ENCODE measurements around the gene ADCYAP1R1.

The ADCYAP1R1 gene

DNA sequence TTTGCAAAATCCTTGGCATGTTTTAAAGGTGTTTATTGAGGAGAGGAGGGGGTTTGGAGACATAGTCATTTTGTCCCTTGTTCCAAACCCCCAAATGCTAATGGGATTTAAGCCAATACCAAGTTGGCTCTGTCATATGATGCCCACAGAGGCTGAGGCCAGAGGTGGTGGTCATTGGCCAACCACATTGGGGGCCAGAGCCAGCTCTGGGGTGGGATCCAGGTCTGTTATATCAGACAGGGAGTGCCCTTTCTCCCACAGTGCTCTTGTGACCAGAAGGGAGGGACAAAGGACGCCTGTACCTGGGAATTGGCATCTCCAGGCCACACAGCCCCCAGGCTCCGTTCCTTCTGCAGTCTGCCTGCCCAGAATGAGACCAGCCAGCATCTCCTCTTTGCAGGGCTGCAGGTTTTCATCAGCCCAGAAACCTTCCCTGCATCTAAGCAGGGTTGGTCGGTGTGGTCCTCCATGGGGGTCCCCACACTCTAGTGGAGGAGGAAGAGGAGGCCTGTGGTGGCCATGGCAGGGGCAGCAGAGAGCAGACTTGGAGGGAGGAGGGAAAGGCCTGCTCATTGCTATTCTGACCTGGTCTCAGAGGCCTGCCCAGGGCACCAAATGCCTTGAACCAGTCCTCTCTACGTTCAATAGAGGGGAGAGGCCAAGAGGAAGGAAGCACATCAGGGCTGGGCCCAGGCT, 17.9 kb downstream of the ADCYAP1R1 start:
- DNase-seq: no peak

DNA sequence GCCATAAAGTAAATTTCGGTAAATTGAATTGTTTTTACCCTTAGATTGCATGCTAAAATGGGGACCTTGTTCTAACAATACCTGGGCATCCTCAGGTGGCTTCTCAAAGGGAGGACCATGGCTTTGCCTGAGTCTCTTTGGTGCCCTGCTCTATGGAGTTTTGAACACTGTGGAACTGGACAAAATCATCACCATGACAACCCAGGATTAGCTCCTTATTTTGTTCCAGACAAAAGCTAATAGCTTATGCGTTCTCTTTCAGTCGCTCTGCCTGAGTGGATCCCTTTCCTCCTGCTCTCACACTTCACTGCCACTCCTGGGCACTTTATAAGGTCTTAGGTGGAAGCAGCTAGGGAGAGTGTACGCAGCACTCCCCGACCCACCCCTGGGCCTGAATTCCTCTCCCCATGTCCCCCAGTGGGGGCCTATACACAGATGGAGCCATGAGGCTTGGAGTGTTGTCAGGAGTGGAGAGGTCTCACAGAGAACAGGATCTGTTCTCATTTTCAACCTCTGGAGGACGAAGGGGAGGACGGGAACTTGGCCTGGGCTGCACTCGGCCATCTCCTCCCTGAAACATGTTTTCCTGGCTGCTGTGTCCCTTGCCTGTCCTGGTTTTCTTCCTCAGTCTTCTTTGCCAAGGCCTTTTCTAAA, 19.0 kb downstream of the ADCYAP1R1 start:
- DNase-seq: no peak

DNA sequence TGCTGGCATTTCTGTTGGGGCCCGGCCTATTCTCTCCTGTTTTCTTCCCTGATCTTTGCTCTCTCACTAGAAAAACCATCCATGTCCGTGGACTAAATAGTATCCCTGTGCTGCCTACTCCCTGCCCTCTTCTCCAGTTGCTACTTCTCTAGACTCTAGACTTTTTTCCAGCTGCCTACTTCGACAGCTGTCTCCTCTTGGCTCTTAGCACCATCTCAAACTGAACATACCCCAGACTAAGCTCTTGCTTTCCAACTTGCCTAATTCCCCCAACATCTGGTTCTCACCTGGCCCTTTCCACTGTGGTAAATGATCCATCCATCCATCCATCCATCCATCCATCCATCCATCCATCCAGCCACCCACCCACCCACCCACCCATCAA, 19.5 kb downstream of the ADCYAP1R1 start:
- no peak for DNase-seq

DNA sequence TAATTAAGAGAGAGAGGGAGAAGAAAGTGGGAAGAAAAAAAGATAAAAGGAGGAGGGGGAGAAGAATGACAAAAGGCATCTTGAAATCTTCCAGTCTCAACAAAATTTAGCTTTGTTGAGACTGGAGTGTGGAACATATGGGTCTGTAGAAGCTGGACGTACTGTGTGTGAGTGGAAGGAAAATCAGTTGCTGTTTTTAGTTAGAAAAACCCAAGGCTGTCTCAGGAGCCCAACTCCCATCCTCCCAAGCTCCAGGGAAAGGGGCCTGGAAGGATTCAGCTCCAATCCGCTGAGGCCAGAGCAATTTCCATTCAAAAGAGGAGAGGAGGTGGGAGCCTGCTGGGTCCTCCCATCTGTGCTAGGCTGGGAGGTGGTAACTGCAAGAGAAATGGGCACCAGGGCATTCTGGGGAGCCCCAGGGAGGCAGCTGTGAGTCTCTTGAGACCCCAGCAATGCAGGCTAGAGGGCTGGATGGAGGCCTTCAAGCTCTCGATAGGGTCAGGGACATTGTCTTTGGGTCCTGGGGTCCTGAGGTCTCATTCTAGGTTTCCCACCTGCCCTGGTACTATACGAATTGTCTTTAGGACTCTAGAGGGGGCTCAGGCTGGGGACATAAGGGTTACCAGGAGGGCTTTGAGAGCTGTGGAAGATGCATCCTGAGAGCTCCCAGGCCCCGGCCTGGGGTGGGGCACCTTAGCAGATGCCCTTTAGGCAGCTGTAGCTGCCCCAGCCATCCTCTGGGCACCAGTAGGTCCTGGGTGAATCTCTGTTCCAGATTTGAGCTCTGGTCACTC, 21.4 kb downstream of the ADCYAP1R1 start:
- DNase-seq: no peak

DNA sequence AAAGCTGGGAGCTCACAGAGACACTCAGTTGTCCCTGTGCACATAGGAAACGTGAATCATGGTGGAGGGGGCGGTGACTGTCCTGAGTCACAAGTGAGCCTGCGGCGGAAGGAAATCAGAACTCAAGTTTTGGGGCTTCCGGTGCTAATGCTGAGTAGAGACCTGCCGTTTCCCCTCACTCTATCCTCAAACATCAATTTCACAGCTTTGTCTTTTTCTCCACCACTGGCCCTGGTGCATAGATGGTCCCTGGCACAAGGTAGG, 21.9 kb downstream of the ADCYAP1R1 start:
- DNase-seq: no peak

DNA sequence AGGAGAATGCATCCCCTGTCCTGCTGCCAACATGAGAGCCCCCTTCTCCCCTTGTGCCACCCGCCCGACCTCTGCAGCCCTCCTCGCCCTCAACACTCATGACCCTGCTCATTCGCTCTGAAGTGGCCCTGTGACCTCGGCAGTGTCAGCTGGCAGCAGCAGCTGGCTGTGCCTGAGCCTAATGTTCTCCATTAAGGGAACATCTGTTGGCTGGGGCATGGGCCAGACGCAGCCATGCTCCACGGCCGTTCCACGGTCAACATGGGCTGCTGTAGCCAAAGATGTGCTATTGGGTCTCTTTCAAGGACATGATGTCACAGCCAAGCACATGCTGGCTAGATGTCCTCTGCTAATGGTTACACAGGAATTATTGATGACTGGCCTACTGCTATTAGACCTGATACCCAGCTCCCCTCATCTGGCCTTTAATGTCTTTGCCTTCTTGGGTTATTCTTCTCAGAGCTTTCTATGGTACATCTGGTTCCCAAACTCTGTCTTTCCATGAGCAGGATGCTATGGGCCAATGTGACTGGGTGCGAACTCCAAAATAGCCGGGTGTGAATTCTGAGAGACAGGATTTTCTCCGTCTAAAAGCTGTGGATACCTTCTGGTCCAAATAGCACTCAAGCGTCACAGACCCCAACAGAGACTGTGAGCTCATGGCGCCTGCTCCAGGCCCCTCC, 22.4 kb downstream of the ADCYAP1R1 start:
- DNase-seq: no peak

DNA sequence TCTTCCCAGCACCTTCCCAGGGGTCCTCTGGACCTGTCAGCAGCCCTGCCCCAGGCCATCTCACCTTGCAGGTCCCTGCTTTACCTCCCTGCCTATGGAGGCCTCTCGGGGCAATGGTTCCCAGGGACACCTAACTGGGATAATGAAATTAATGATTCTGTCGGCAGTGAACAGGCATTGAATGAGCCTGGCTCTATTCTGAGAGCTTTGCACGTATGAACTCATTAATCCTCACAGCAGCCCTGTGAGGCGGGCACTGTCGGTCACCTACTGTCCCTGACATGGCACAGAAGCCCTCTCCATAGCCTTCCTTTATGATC, 22.9 kb downstream of the ADCYAP1R1 start:
- no peak for DNase-seq

DNA sequence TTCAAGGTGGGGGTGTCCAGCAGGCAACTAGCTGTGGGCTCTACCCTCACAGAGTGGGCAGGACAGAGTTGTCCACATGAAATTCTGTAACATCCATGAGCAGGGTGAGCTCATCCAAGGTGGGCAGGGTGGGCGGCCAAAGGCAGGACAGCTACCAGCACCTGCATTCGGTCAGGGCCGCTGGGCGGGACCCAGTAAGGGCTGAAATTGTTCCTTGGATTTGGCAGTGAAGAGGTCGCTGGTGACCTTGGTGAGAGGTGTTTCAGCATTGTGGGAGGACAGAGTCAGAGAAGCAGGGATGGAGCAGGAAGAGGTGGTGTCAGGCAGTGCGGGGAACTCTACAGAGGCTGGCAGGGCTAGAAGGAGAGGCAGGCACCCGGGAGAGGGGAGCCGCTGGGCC, 23.9 kb downstream of the ADCYAP1R1 start:
- DNase-seq: no peak

DNA sequence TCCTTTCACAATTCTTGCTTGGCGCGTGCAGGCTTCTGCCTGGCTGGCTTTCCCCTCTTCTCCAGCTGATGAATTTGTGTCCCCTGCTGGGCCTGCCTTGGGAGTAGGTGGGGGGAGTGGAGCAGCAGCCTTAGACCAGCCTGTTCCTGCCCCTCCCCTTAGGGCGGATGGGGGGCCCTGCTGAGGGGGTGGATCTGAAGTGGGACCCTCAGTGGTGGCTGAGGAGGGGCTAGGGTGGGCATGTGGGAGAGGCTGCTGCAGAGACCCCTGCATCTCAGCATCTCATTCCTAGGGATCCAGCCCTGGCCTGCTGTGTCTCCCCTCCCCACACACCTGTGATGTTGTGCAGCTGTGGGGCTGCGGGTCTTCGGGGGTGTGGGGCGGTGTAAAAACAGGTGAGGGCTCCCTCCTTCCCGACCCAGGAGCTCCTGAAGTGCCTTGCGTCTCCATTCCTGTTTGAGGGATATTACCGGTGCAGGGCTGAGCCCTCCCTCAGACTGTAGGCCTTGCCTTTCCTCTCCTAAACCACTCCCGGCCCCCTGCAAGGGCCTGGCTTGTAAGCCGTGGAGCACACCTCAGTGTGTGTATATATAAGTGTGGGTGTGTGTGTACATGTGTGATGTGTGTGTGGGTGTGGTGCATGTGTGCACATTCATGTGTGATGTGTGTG, 24.7 kb downstream of the ADCYAP1R1 start:
- DNase-seq: no peak

DNA sequence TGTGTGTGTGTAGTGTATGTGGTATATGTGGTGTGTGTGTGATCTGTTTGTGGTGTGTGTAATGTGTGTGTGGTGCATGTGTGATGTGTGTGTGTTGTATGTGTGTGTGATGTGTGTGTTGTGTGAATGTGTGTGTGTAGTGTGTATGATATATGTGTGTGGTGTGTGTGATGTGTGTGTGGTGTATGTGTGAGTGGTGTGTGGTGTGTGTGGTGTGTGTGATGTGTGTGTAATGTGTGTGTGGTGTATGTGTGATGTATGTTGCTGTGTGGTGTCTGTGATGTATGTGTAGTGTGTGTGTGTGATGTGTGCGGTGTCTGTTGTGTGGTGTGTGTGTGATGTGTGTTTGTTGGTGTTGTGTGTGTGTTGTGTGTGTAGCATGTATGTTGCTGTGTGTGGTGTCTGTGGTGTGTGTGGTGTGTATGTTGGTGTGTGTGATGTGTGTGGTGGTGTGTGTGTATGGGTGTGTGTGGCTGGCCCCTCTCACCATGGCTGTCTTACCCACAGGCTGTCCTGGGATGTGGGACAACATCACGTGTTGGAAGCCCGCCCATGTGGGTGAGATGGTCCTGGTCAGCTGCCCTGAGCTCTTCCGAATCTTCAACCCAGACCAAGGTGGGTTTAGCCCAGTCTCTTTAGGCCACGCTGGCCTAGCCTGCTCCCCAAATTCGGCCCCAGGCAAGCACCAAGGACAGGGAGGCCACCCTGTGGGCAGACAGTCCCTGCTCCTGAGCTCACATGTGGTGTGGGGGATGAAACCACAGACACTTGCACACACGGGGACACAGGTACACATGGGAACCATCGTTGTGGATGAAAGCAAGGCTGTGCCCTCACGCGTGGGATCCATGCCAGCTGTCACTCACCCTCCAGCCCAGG, 25.6 kb downstream of the ADCYAP1R1 start:
- DNase-seq: no peak

DNA sequence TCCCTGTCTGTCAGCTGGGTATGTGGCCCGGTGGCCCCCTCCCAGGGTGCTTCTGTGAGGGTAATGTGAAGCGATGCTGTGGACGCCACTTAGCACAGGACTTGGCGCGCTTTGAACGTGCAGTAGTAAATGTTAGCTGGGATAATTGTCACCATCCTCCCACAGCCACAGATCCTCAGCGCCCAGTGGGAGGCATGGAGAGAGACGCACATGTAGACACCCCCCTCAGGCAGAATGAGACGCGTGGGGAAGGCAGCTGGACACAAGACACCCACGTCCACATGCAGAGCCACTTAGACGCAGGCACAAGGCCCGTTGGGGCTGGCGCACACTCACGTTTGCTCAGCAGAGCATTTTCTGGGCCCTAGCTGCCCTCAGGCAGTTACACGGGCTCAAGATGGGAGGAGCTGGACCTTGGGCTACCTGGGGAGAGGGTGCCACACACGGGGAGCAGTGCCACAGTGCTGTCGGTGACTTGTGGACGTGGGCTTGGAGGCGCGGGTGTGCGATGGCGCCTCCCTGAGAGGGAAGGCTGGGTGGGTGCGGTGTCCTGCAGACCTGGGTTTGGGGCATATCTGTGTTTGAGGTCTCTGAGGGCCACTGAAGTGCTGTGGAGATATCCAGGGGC, 26.4 kb downstream of the ADCYAP1R1 start:
- DNase-seq: no peak

DNA sequence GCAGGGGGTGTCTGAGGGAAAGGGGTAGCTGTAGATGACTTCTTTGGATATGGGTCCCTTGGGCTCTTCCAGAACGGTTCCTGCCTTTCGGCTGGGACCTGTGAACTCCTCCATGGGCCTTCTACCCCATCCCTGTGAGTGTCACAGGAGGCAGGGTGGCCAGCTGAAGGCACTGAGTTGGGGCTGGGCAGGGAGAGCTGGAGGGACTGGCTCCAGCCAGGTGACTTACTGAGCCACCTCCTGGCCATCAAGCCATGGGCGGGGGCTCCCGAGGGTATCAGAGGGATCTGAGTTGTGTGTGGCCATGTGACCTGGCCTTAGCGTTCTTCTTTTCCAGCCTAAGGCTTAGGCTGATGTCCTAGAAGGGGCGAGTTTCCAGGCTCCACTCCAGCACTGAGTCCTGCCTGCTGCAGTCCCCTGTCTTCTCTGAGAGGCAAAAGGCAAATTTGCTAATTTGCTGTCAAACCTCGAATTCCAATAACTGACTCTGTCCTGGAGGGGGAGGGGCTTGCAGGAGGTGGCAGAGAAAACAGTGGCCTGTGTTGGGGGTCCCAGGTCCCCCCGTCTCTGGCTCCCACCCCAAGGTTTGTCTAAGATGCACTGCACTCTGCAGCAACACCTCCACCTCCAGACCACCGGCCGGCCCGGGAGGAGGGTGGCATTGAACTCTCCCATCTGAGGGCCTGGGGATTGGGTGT, 27.2 kb downstream of the ADCYAP1R1 start:
- DNase-seq: no peak

DNA sequence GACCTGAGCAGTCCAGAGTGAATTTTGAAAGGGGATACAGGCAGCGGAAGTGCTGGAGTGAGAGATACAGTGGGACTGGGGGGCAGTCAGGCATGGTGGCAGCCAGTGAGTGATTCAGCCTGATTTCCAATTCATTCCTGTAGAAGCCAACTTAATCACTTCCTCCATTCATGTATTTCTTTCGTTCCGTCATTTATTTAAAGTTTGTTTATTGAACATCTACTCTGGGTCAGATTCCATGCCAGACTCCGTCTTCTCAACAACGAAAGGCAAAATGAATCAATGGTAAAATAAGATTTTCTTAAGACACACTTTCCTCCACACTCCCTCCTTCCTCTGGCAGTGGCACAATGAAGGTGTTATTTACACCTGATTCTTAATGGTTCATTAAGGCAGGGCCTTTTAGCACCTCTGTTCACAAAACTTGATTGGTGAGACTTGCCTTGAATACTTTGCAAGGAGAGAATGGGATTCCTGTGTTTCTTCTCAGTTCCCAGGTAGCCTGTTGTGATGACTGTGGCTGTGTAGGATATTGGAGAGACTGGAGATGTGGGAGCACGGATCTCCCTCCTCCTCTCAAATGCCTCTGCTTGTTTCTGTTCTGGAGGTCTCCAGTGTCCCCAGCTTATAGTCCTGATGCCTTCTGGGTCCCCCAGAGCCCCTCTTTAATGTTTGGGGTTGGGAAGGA, 27.9 kb downstream of the ADCYAP1R1 start:
- no peak for DNase-seq

DNA sequence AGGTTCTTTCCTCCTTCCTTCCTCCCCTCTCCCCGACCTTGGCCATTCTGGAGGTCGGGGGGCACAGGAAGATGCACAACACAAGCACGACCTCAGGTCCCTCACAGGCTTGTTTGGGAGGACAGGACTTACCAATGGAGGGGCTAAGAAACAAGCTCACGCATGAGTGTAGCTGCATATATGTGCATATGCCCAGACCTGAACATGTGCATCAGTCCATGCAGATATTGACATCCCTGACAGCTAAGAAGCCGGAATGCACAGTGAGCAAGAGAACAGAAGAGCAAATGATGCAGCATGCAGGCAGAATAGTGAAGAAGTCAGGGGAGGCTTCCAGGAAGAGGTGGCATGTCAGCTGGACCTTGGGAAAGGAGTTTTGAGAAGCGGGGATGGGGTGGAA, 28.7 kb downstream of the ADCYAP1R1 start:
- no peak for DNase-seq

DNA sequence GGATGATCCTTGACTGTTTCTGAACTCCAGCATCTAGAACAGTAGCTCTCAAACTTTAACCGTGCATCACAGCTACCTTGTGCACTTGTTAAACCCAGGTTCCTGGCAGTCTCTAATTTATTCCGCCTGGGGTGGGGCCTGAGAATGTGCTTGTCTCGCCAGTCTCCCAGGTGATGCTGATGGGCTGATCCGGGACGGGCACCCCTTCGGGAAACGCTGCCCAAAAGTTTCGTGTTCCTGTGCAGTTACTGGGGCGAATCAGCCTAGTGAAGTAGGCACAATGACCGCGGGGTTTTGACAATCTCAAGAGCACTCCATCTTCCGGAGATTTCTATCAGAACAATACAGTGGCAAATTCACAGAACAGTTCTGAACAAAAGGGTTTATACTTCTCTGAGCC, 29.9 kb downstream of the ADCYAP1R1 start:
- no peak for DNase-seq

DNA sequence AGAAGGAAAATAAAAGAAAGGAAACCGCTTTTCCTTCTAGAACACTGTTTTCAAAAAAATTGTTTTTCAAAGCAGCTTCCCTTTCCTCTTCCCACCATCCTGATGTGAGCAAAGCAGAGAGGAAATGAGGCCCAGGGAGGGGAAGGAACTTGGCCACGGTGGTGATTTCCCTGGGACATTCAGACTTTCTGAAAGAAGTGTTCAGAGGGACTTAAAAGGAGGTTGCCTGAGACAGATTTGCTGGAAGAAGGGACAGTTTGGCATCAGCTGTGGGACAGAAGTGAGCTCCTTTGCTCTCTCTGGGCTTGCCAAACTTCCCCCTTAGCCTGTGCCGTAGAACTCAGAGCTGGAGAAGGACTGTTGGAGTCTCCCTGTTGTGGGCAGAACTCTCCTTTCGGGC, 30.3 kb downstream of the ADCYAP1R1 start:
- no peak for DNase-seq

DNA sequence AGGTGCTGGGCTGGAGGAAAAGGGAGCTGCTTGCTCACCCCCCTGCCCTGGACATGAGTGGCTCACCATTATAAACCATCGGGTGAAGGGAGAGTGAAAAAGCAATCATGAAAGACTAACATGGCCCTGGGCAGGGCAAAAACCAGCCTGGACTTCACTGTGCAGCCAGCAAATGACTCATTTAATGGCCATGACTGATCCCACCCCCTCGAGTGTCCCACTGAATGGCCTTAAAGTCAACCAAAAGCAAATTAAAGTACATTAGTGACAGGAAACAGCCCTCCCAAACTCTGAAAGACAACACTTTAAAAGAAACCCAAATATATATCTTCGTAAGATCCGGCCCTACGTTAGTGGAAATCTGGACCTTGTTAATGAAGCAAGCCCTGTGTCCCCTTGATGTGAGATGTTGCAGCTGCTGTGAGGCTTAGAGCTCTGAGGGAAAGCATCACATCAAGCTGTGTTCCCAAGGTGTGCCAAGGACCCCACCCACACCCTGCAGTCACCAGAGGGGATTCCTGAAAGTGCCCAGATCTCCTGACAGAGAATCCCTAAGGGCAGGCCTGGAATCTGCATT, 31.2 kb downstream of the ADCYAP1R1 start:
- DNase-seq: no peak

DNA sequence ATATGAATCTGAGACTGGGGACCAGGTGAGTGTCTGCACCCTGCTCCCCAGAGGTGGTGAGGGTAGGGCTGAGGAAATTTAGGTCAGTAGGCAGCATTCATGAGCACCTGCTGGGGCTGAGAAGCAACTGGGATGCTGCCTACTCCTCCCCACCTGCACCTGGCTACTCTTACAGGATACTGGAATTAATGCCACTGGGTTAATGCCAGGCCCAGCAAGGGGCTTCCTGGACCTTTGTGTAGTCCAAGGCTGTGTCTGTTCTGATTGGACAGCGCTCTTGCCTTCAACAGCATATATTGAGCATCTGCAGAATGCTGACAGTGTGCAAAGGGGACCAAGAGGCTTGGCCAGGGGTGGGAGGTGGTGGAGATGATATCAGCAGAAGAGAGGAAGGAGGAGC, 32.1 kb downstream of the ADCYAP1R1 start:
- no peak for DNase-seq

DNA sequence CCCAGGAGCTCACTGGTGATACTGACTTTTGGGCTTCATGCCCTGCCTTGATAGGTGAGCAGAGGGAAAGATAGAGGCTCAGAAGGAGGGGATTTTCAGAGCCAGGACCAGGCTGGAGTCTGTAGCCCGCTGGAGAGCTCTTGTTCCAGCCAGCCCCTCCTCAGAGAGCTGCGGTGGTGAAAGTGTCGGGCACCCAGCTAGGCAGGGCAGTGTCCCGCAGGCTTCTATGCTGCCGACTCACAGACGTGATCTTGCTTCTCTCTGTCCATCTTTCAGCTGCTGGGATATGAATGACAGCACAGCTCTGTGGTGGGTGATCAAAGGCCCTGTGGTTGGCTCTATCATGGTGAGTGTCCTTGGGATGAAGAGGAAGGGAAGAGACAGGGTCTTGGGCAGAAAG, 35.2 kb downstream of the ADCYAP1R1 start:
- no peak for DNase-seq

DNA sequence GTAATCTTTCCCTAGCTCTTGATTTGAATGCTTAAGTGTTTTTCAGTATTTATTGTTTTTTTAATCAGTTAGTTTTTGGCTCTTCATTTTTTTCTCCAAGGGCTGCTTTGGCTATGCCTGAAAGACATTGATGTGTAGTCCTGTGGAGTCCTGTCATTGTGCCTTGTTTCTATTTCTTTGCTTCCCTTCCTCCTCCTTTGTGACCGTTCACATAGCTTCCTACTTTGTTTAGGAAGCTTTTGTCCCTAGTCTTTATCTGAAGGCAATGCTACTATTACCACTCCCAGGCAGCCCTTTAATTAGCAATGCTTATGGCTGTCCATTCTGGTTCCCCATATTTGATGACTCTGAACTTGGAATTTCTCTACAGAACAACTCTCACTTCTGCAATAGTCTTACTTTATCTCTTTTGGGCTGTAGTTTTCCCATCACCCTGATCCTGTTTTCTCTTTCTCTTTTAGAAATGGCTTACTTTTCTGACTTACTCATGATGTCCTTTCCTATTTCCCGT, 39.9 kb downstream of the ADCYAP1R1 start:
- DNase-seq: no peak
